ENCODE results near the gene IKZF3. TPM values are rescaled to one million over a fixed set of nuclear protein-coding genes. Genes with fewer than 3 reads are reported as not detected.

Gene IKZF3
- total and polyA plus RNA-seq, 10 of the 15 experiments (the other 5 are each of a cell fraction or from before 2014, with no cell fraction given), result 5.5 to 98.2 (median 47.6) TPM

DNA sequence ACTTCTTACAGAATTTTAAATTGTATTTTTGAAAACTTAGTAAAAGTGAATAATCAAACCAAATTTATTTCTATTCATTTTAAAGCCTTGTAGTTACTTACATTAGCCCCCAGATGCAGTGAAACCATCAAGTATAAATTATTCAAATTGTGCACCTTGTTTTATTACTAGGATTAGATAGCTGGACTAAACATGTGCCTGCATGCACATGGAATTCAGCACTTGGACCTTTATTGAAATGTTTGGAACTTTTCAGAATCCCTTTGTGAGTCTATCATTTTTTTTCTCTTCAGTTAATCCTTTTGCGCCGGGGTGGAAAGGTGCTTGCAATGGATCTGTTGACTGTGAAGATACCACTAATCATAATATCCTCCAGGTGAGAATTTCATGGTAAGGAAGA, 8.6 kb upstream of the IKZF3 start:
- in situ Hi-C loops (cut with MboI) (no loop called here), intact Hi-C loops (cut with micrococcal nuclease; ENCODE audit: unreplicated experiment) (no loop called here)
- Histone ChIP-seq H3K27ac (ENCODE audit: control insufficient read depth, insufficient read depth) (no peak overlapping the region; the same call in 1 of the 2 replicates), H2AFZ (ENCODE audit: control insufficient read depth, low read depth, low read length) (peak overlapping the region; percentile 74), H3K27me3 (replicated peaks in 1 of 2; ENCODE audit: control insufficient read depth in 2 of 2, insufficient read depth in 2 of 2, low read length in 1 of 2) (no peaks in the 10 kb centered on the region), H4K20me1 (ENCODE audit: control insufficient read depth, insufficient read depth) (no peaks in the 10 kb centered on the region), H3K9me3 (replicated peaks; ENCODE audit: control insufficient read depth, insufficient read depth, low read length) (no peaks in the 10 kb centered on the region; the same call in 2 of the 3 replicates), H3K9ac (ENCODE audit: control insufficient read depth, insufficient read depth, low read length) (no peak overlapping the region), H3K4me1 (ENCODE audit: control insufficient read depth, insufficient read depth, low read length) (peaks cover 32% of the 10 kb centered on the region), H3K4me2 (ENCODE audit: control insufficient read depth, insufficient read depth) (0 out of 2 replicates have a peak overlapping the region, but pooled peaks have one; percentile 13), H3K36me3 (ENCODE audit: control insufficient read depth in 2 of 2, insufficient read depth in 2 of 2, low read length in 1 of 2) (no peaks in the 10 kb centered on the region), H3K4me3 (no peak overlapping the region), H3K79me2 (ENCODE audit: control insufficient read depth, insufficient read depth, low read length) (peaks cover 2% of the 10 kb centered on the region)
- ChIA-PET SMC1A (ENCODE audit: uncharacterized antibody, unreplicated experiment) (interaction anchor here (0.9 to 4.9 kb wide), 29 partner anchors 9 to 251 kb away, joined by 3 to 39 read pairs (median 4); partner anchors contain the start of genes CSF3 and PSMD3), RAD21 (ENCODE audit: unreplicated experiment) (interaction anchor here (0.7 to 3.8 kb wide), 17 partner anchors 11 to 226 kb away, joined by 3 to 44 read pairs (median 5); partner anchors contain the start of genes MIEN1 and PSMD3), CTCF (interaction anchor here (0.9 to 7.8 kb wide), 25 partner anchors 12 to 258 kb away, joined by 3 to 81 read pairs (median 3); partner anchors contain the start of genes CSF3 and PSMD3), POLR2A (interaction anchor here (0.8 to 1.6 kb wide), 6 partner anchors 42 to 110 kb away, joined by 3 to 9 read pairs (median 4); partner anchors contain the start of gene PSMD3)
- FAIRE-seq (no peak), ATAC-seq (0 out of 3 replicates have a peak, but pooled peaks have one; percentile 19), DNase-seq (ENCODE audit: low read depth, low spot score) (no peak)
- 96% methylated on average over 2 of the region's 2 CpGs for WGBS (ENCODE audit: insufficient coverage, insufficient replicate concordance, low lambda C conversion rate, missing lambda C conversion rate)
- BruUV-seq (replicated peaks), result no TSS peak
- no peak for TF ChIP-seq NFIC (IDR thresholded peaks at IDR 0.05; ENCODE audit: low read depth, low read length)
- TF ChIP-seq, protein P1, sequence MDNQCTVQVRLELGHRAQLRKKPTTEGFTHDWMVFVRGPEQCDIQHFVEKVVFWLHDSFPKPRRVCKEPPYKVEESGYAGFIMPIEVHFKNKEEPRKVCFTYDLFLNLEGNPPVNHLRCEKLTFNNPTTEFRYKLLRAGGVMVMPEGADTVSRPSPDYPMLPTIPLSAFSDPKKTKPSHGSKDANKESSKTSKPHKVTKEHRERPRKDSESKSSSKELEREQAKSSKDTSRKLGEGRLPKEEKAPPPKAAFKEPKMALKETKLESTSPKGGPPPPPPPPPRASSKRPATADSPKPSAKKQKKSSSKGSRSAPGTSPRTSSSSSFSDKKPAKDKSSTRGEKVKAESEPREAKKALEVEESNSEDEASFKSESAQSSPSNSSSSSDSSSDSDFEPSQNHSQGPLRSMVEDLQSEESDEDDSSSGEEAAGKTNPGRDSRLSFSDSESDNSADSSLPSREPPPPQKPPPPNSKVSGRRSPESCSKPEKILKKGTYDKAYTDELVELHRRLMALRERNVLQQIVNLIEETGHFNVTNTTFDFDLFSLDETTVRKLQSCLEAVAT (IDR thresholded peaks at IDR 0.05), result no peak
- TF ChIP-seq ASH2L (IDR thresholded peaks at IDR 0.05; ENCODE audit: borderline replicate concordance, low read depth), result no peak
- no peak for TF ChIP-seq SREBF1 (IDR thresholded peaks at IDR 0.05; ENCODE audit: low read length)
- no peak for TF ChIP-seq CHD2 (IDR thresholded peaks at IDR 0.05; ENCODE audit: borderline replicate concordance, low read depth, low read length)
- no peak for TF ChIP-seq SIX5 (IDR thresholded peaks at IDR 0.05; ENCODE audit: low read depth, low read length, severe bottlenecking)
- peak; percentile 62 for TF ChIP-seq RAD21 (IDR thresholded peaks at IDR 0.05; ENCODE audit: insufficient read depth, low read depth, low read length)
- peak; percentile 43; the same call in 1 of the 2 replicates for TF ChIP-seq SMC3 (IDR thresholded peaks at IDR 0.05; ENCODE audit: borderline replicate concordance, low read length)
- no peak for TF ChIP-seq EGR1 (IDR thresholded peaks at IDR 0.05; ENCODE audit: borderline replicate concordance in 1 of 2, low read depth in 2 of 2, low read length in 2 of 2)
- TF ChIP-seq ZNF622 (IDR thresholded peaks at IDR 0.05), result no peak
- TF ChIP-seq CBX3 (IDR thresholded peaks at IDR 0.05; ENCODE audit: borderline replicate concordance, low read depth), result no peak
- TF ChIP-seq CTCF (IDR thresholded peaks at IDR 0.05 in 2 of 3, conservative IDR thresholded peaks at IDR 0.05 in 1 of 3; ENCODE audit: control insufficient read depth in 2 of 3, extremely low read depth in 1 of 3, insufficient read depth in 1 of 3, low read depth in 3 of 3, low read length in 3 of 3), result peak in 2 of 3 experiments; percentile 19; a peak in 2 of 6 replicates
- no peak for TF ChIP-seq CREB1 (IDR thresholded peaks at IDR 0.05; ENCODE audit: low read depth)
- TF ChIP-seq YBX1 (IDR thresholded peaks at IDR 0.05), result no peak
- TF ChIP-seq FOXM1 (IDR thresholded peaks at IDR 0.05; ENCODE audit: low read depth, low read length), result no peak
- no peak for TF ChIP-seq NBN (IDR thresholded peaks at IDR 0.05)
- no peak for TF ChIP-seq SRF (IDR thresholded peaks at IDR 0.05; ENCODE audit: low read depth in 2 of 2, low read length in 2 of 2)
- no peak for TF ChIP-seq TCF7 (IDR thresholded peaks at IDR 0.05; ENCODE audit: borderline replicate concordance)
- no peak for TF ChIP-seq CBX5 (IDR thresholded peaks at IDR 0.05; ENCODE audit: low read depth)
- no peak for TF ChIP-seq BACH1 (IDR thresholded peaks at IDR 0.05; ENCODE audit: borderline replicate concordance)
- TF ChIP-seq POLR2A (IDR thresholded peaks at IDR 0.05; ENCODE audit: low read depth, low read length), result no peak
- TF ChIP-seq ATF3 (IDR thresholded peaks at IDR 0.05; ENCODE audit: borderline replicate concordance, extremely low read depth, low read depth, low read length), result no peak
